HG03108 (cell line): ENCODE data around the gene LRRFIP2.
"Not testable (repeated sequence)": the region's sequence is repeated elsewhere in the genome, so short reads cannot be mapped to it uniquely, and the experiment has no call there.

Experiments
- ATAC-seq: cut with Tn5 transposase; IDR thresholded peaks from one replicate; pipeline ENCODE4 v1.9.1; 2021; ENCODE audit warnings: moderate library complexity; ENCODE audit not compliant: unreplicated experiment

The LRRFIP2 gene, protein sequence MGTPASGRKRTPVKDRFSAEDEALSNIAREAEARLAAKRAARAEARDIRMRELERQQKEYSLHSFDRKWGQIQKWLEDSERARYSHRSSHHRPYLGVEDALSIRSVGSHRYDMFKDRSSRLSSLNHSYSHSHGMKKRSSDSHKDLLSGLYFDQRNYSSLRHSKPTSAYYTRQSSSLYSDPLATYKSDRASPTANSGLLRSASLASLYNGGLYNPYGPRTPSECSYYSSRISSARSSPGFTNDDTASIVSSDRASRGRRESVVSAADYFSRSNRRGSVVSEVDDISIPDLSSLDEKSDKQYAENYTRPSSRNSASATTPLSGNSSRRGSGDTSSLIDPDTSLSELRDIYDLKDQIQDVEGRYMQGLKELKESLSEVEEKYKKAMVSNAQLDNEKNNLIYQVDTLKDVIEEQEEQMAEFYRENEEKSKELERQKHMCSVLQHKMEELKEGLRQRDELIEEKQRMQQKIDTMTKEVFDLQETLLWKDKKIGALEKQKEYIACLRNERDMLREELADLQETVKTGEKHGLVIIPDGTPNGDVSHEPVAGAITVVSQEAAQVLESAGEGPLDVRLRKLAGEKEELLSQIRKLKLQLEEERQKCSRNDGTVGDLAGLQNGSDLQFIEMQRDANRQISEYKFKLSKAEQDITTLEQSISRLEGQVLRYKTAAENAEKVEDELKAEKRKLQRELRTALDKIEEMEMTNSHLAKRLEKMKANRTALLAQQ

DNA sequence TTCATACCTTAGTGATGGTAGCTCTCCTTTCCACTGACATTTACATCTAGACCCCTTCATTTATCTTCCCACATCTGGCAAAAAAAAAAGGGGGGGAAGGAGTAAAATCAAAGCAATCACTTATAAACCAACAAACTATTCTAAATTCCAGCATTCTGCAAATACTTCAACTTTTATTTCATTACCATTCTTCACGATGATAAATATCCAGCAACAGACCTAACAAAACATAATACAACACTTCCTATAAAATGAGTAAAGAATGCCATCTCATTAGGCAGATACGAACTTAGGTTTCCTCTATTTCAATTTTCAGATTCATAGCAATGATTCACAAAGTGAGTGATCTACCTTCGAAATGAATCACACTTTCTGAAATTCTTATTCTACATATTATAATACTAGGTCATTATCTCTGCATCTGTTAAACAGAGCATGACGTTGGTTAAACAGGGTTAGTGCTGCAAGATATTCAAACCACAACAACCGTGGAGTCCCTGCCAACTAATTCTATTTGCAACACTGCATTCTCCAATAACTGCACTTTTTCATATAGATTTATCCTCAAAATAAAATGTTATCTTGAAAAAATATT is at the start of gene LRRFIP2:
Gene LRRFIP2, minus strand, starts transcription at position 51 of the 595 bp plus-strand sequence. CDS start 25,599 bp downstream, outside the sequence.
- ATAC-seq = no peak

DNA sequence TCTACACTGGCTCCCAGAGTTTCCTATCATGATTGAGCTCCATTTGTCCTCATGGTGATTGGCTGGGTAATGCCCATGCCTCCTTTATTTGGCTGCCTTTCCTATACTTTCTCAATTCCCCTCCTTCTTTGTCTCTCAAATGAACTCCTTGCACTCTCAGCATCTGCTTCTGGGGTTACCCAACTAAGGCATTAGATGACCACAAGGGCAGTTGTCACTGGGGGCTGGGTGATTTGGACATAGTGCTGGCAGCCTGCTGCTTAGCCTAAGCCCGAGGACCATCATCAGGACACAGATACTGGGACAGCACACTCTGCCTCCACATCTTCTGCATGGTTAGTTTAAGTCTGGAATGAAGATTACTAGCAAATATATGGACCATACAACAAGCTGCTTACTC is 49.2 kb upstream of the LRRFIP2 start:
- no peak for ATAC-seq

DNA sequence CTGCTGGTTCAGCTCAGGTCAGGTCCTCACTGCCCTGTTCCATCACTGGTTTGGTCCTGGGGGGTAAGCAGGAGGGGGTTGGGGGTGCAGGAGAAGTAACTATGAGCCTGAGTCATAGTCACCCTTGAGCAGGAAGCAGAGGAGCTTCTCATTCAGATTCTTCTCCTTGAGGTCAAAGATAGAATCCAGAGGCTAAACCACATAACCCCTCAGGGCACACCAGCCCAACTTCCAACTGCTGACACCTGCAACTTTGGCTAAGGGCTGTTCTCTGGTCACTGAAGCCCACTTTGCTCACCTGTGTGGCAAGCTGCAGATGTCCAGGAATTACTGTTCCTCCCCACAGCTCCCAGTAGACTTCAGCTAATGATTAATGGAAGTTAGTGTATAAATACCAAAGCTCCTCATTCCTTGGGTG is 48.8 kb upstream of the LRRFIP2 start:
- no peak for ATAC-seq

DNA sequence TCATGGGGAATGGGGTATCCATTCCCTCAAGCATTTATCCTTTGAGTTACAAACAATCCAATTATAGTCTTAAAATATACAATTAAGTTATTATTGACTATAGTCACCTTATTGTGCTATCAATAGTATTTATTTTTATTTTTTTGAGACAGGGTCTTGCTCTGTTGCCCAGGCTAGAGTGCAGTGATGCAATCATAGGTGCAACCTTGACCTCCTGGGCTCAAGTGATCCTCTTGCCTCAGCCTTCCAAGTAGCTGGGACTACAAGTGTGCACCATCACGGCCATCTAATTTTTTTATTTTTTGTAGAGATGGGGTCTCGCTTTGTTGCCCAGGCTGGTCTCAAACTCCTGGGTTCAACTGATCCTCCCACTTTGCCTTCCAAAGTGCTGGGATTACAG is 48.2 kb upstream of the LRRFIP2 start:
- not testable (repeated sequence) for ATAC-seq

DNA sequence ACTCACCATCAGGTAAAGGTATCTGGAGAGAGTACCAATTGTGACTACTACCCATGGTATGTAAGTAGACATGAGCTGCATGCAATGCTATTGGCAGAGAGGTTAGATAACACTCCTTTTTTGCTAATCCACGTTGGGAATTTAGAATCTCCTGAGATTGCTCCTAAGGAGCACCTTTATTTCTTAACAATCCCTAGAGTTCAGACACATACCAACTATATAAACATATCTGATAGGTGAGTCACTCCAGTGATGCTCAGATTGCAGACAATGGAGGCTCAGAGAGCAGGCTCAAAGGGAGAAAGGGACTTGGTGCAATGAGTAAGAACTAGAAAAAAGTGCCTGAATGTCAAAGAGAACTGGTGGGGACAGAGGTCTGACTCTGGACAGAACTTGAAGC is 47.0 kb upstream of the LRRFIP2 start:
- ATAC-seq = no peak

DNA sequence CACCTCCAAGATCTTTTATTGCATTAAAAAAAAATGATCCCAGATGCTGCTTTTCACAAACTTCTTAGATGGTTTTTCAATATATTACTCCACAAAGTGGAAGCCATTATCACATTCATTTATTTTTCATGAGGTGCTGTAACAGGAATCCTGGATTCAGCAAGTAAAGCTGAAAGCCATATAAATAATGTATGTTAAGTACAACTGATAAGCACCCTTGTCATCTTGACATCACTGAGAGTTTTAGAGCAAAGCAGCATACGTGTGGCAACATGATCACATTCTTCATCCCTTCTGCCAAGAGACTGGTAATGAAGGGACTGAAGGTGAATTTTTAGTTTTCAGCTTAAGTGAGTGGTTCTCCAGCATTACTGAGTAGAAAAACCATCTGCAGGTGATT is 44.9 kb upstream of the LRRFIP2 start:
- no peak for ATAC-seq

DNA sequence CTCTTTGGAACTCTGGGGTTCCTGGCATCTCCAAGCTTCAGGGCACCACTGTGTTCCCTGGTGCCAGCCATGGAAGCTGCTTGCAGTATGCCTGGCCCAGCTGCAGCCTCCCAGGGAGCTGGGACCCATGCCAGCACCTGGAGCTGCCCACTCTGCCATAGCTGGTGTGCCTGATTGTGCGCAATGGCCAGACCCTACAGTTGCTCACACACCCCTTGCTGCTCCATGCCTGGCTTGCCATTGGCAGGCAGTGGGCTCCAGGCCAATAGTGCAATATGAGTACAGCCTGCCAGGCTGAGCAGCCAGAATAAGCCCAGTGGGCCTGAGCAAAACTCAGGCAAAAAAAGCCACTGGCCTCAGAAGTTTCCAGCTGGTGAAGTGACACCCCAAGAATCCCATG is 43.8 kb upstream of the LRRFIP2 start:
- ATAC-seq = no peak

DNA sequence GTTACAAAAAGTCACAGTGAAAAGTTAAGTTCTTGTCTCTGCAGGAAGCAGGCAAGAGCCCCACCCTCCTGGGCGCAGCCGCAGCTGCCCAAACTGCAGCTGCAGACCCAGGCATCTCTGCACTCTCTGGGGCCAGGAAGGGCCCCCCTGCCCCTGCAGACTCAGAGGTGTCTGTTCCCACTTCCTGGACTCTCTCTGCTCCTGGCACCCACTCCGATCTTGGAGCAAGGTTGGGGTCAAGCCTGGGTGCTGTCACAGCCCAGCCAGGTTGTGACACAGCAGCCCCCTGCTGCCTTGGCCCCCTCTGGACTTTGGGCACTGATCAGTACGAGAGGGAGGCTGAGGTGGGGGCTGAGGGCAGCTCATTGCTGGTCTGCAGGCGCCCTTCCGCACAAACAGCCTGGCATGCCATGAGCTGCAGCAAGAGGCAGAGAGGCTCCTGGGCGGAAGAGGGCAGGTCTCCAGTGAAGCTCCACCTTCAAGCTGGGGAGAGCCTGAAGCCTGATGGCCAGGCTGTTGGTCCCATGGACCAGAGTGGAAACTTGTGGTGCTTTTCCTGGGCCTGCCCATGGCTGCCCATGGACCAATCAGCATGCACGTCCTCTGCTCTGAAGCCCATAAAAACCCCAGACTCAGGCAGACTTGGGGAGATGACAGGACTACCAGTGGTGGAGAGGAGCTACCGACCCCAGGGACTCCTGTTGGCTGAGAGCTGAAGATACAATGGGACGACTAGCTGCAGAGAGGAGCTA is 42.9 kb upstream of the LRRFIP2 start:
- ATAC-seq = no peak

DNA sequence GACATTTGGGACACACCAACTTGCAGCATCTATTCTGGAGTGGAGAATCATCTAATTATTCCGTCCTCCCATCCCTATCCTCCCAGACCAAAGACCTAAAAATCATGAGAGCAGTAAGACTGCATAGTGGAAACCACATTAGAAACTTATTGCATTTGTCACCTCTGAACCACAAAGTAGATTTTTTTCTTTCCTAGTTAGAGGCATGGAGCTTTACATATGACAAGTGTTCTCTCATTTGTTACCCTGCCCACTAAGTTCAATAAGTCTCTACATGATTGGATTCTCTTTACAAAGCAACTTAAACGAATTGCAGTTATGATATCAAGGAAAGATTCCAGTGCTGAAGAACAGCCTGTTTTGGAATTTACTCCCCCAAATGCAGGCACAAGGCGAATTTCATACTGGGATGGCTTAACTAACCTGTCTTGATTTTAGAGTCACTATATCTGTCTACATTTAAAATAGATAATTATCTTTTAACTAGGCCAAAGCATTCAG is 42.3 kb upstream of the LRRFIP2 start:
- ATAC-seq = no peak

DNA sequence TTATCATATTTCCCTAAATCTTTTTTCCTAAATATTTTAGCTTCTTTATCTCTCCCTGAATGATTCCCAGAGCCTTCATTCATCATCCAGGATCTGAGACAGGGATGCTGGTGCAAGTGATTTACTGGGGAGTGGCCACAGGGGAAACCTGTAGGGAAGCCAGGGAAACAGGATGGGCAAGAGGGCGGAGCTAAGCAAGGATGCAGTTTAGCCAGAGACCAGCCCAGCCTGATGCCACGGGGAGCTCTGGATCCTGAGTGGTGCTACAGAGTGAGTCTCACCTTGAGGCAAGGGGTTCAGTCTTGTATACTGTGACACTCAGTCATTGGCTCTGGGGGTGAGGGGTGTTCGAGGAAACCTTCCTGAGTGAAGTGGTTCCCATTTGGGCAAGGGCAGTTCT is 39.7 kb upstream of the LRRFIP2 start:
- no peak for ATAC-seq

DNA sequence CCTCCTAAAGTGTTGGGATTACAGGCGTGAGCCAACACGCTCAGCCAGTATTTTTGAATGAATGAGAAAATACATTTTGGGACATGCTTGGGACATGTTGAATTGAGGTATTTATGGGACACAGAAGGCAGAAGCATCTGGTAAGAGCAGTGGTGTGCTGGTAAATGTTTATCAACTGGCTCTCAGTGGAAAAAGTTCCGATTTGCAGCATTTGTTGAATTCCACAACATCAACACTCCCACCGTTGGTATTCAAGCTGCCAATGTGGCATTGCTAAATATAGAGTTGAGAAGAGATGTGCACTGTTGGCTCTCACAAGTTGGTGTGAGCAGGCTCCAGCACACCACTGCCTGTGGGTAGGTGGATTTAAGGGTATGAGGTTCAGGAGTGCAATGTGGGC is 35.8 kb upstream of the LRRFIP2 start:
- no peak for ATAC-seq

DNA sequence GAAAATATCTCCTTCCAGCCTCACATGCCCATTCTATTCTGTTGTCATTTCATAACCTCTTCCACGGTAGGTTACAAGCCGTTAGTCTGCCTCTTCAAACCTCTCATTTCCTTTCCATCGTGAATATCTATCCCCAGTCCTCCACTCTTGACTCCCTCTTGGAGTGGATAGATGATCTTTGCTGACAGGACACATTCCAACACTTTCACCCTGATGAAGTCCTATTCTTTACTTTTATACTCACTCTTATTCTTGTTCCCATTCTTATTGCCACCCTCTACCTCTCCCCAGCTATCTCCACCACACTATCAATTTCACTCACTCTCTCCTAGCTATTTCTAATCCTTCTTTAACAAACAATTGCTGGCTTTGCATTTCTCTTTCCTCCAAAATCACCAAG is 34.2 kb upstream of the LRRFIP2 start:
- not testable (repeated sequence) for ATAC-seq

DNA sequence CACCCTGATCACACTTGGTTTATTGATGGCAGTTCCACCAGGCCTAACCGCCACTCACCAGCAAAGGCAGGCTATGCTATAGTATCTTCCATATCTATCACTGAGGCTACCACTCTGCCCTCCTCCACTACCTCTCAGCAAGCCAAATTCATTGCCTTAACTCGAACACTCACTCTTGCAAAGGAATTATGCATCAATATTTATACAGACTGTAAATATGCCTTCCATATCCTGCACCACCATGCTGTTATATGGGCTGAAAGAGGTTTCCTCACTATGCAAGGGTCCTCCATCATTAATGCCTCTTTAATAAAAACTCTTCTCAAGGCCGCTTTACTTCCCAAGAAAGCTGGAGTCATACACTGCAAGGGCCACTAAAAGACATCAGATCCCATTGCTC is 33.6 kb upstream of the LRRFIP2 start:
- not testable (repeated sequence) for ATAC-seq

DNA sequence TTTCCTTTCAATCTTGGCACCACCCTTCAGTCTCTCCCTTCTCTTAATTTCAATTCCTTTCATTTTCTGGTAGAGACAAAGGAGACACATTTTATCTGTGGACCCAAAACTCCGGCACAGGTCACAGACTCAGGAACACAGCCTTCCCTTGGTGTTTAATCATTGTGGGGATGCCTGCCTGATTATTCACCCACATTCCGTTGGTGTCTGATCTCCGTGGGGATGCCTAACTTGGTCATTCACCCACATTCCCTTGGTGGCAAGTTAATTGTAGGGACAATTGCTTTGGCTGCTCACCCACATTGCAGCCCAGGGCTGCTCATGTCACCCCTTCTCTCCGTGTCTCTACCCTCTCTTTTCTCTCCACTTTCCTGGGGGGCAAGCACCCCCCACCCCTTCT is 31.7 kb upstream of the LRRFIP2 start:
- ATAC-seq = not testable (repeated sequence)

DNA sequence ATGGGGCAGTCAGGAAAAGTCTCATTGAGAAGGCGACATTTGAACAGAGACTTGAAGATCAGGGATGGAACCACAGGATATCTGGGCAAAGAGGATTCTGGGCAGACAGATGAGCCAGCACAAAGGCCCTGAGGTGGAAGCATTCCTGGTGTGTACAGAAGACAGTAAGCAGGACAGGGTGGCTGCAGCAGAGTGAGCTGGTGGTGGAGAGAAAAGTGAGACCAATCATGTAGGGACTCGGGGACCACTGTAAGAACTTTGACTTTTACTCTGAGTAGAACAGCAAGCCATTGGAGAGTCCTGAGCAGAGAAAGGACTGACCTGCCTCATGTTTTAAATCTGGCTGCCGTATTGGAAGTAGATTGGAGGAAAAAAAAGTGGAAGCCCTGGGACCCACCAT is 29.9 kb upstream of the LRRFIP2 start:
- ATAC-seq = no peak

DNA sequence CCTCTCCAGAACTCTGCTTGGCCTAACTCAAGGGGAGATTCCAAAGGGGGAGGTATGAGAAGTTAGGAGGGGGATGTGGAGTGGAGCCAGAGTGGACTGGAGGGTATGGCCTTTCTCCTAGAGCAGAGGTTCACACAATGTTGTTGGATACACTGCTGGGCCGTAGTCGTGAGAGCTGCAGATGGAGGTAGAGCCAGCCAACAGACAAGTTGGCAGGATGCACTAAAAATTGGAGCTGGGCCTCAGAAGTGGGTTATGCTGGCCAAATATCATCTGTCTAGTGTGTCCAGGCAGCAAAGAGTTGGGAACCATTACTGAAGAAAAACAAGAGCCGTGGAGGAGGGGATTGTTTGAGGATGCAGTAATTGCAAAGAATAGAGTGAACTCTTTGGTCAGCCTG is 27.7 kb upstream of the LRRFIP2 start:
- ATAC-seq = no peak

DNA sequence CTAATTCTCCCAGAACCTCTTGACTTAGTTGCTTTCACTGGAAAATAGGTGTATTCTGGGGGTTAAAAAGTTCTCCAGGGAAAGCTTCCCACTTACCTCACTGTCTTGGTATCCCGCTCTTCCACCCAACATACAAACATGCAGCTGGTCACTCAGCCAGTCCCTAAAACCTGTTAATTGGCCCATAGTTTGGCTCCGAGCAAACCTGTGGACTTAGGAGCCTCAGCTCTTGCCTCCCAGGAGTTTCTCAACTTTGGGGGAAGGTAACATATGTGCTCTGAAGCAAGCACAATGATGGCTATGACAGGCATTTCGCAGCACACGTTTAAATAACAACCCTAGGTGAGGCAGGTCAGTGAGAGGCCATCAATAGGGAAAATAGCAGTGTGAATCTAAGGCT is 25.8 kb upstream of the LRRFIP2 start:
- ATAC-seq = no peak

DNA sequence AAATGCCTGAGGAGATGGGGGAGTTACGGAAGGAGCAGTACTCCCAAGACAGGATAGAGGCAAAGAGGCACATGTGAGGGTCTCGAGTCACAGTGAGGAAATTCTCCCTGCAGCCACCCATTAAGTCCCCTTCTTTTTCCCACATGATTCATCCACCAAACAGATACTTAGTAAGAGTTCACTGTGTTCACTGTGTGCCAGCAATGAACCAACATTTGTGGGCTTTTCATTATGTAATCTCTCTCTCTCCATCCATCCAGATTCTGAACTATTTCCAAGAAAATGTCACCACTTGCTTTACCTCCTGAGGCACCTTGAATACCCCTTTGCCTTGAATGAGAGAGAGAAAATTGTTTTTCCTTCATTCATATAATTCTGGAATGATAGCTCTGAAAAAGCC is 24.6 kb upstream of the LRRFIP2 start:
- ATAC-seq = no peak

DNA sequence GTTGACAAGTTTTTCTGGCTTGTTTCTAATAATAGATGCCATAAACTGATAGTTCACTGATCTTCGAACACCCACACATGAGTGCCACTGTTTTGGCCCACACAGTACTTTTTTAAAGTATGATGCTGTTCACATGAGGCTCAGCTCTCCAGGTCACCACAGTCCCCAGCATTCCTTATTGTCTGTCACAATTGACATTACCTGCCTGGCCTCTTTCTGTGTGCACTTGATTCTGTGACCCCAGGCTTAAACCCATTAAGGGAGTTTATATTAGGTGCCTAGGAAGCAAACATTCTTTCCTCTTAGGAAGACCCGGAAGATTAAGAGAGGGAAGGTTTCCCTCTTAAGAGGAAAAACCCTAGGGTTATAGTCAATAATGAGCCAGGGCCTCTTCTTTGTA is 24.2 kb upstream of the LRRFIP2 start:
- ATAC-seq = no peak

DNA sequence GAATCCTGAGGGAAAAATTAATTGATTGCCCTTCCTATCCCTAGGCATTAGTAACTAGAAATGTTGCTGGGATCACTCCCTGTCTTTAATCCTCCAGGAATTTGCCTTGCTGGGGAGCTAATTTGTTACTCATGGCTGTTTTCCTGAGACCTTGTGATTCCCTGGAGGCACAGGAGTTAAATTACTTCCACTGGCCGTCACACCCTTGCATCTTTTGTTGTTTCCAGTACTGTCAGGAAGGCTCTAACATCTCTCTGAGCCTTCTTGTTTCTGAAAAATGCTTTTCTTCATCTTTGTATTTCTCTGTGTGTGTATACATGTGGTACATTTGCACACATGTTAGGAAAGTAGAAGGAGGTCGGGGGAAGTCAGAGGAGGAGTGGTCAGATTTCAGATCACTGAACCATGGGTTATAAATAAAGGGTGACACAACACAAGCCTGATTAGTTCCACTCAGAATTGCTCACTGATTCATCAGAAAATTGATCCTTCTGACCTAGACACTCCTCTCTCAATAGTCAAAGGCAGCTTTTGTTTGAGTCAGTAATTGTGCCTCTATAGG is 23.5 kb upstream of the LRRFIP2 start:
- no peak for ATAC-seq

DNA sequence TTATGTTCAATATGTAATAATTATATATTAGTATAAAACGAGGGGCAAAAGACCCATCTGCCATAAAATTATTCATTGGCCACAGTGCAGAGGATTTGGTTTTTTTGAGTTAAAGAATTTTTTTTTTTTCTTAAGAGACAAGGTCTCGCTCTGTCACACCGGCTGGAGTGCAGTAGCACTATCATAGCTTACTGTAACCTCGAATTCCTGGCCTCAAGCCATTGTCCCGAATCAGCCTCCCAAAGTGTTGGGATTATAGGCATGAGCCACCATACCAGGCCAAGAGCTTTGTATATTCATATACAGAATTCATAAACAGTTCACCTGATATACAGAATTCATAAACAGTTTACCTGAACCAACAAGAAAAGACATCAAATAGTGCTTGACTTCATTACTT is 20.2 kb upstream of the LRRFIP2 start:
- no peak for ATAC-seq
